HG02763 (cell line): ENCODE measurements around the gene CHMP4B.
"Not testable (repeated sequence)": the region's sequence is repeated elsewhere in the genome, so short reads cannot be mapped to it uniquely, and the experiment has no call there.

Experiments used
- ATAC-seq: cut with Tn5 transposase; IDR thresholded peaks from one replicate; pipeline ENCODE4 v1.9.1; 2021; ENCODE audit warnings: mild to moderate bottlenecking, moderate library complexity; ENCODE audit not compliant: unreplicated experiment

CHMP4B gene

DNA sequence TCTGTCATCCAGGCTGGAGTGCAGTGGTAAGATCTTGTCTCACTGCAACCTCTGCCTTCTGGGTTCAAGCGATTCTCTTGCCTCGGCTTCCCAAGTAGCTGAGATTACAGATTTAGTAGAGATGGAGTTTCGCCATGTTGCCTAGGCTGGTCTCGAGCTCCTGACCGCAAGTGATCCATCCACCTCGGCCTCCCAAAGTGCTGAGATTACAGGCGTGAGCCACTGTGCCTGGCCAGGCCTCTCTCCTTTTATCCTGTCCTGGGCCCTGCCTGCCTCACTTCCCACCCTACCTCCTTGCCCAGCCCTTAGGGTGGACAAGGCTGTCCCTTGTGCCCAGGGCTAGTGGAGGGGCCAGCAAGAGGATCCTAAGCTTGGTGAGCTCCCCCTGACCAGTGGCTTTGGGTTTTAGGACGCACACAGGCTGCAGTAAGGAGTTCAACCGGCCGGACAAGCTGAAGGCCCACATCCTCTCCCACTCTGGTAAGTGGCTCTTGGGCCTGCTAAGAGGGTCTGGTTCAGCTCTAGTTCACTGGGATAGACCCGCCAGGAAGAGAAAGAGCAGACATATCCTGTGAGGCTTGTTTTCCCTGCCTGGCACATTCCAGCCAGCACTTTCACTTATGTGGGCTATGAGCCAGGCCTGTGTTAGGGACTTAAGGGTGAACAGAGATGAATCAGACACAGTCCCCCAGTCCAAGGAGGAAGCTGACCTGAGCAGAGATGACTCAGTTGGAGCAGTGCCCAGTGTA, 21.9 kb upstream of the CHMP4B start:
- no peak for ATAC-seq

DNA sequence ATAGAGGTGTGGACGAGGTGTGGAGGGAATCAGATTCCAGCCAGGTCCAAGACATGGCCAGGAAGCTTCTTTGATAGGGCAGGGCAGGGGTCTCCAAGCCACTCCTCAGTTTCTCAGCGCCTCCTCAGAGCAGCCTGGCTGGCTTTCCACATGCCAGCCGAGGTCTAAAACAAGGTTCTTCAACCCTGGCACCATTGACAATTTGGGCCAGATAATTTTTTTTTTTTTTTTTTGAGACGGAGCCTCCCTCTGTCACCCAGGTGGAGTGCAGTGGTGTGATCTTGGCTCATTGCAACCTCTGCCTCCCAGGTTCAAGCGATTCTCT, 21.3 kb upstream of the CHMP4B start:
- no peak for ATAC-seq

DNA sequence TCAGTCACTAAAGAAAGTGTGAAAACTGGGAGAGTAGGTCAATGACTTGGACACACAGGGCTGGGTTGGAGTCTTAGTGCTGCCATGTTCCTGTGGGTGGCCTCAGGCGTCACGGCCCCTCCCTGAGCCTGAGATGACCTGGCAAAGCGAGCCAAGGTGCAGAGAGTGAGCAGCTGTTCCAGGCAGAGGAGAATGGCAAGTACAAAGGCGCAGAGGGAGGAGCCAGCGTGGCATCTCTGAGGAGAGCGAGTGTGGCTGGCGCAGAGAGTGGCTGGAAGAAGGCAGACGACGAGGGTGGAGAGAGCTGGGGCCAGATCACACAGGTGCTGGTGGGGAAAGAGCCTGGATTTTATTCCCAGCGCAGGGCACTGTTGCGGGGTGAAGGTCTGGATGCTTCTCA, 20.6 kb upstream of the CHMP4B start:
- ATAC-seq, result no peak

DNA sequence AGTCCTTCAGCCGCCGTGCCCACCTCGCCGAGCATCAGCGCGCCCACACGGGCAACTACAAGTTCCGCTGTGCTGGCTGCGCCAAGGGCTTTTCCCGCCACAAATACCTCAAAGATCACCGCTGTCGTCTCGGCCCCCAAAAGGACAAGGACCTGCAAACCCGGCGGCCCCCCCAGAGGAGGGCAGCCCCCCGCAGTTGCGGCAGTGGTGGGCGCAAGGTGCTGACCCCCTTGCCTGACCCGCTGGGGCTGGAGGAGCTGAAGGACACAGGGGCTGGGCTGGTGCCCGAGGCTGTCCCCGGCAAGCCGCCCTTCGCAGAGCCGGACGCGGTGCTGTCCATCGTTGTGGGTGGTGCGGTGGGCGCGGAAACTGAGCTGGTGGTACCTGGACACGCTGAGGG, 20.1 kb upstream of the CHMP4B start:
- no peak for ATAC-seq

DNA sequence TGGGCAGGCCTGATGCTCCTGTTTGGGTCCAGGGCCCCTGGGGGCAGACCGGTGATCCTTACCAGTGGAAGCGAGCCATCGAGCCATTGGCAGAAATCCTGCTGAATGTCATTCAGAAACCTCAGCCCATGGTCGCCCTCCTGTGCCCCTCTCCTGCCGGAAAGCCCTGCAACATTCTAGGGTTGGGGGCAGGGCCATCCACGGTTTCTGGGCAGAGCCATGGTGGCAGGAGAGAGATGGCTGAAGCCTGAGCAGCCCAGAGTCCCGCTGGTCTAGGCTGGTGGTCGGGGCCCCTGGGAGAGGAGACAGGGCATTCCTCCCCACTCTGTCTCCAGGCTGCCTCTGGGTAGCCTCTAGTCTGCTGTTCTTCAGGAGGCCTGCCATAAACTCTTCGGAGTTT, 19.6 kb upstream of the CHMP4B start:
- ATAC-seq, result no peak

DNA sequence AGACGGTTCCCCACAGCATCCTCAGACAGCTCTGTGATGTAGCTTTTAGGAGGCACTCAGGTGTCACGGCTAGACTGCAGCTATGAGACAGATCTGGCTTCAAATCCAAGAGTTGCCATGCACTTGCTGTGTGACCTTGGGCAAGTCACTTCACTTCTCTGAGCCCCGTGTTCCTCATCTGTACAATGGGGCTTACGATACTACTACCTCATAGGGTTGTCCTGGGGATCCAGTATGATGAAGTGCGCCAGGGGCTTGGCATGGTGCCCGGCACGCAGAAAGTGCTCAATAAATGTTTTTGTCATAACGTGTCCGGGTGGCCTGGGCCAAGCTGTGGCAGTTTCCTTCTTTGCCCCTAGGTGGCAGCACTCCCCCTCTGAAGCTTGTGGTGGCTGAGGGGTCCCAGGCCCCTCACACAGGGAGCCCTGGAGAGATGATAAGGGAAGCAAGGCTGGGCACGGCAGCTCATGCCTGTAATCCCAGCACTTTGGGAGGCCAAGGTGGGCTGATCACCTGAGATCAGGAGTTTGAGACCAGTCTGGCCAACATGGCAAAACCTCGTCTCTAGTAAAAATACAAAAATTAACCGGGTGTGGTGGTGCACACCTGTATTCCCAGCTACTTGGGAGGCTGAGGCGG, 19.1 kb upstream of the CHMP4B start:
- no peak for ATAC-seq

DNA sequence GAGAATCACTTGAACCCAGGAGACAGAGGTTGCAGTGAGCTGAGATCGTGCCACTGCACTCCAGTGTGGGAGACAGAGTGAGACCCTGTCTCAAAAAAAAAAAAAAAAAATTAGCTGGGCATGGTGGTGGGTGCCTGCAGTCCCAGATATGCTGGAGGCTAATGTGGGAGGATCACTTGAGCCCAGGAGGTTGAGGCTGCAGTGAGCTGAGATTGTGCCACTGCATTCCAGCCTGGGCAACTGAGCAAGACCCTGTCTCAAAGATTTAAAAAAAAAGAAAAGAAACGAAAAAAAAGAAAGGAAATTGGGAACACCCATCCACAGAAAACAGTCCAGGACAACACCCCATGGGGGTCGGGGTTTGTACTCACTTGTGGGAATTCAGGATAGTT, 18.6 kb upstream of the CHMP4B start:
- ATAC-seq, result not testable (repeated sequence)

DNA sequence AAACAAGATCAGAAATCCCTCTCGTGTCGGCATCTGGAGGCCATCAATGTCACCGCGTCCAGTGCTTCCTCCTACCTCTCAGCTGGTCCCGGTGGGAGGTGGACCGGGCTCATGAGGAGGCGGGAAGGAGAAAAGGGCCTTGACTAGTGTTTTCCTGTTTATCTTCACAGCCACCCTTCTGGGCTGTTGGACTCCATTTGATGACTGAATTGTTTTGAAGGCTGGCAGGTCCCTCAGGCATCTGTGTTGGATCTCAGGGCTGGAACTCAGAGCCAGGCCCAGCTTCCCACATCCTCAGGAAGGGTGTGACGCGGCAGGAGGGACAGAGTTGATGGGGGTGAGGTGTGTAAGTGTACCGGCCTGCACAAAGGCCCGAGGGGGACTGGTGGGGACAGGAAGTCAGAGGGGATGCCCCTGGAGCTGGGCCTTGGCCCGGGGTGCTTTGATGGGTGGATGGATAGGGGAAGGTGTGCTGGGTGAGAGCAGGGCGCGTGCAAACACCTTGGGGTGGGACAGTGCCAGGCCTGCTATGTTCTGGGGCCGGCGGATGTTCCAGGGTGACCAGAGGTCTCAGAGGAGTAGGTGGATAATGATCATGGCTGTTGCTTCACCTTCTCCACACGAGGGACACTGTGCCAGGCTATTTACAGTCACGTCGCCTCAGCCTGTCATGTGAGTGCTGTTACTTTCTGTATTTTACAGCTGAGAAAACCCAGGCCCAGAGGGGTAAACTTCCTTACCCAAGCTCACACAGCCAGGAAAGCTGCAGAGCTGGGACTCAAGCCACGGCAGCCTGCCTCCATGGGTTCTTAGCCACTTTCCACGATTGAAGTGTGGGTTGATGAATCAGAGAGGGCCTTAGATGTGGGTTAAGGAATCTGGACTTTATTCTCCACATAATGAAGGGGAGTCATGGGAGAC, 17.9 kb upstream of the CHMP4B start:
- ATAC-seq, result no peak

DNA sequence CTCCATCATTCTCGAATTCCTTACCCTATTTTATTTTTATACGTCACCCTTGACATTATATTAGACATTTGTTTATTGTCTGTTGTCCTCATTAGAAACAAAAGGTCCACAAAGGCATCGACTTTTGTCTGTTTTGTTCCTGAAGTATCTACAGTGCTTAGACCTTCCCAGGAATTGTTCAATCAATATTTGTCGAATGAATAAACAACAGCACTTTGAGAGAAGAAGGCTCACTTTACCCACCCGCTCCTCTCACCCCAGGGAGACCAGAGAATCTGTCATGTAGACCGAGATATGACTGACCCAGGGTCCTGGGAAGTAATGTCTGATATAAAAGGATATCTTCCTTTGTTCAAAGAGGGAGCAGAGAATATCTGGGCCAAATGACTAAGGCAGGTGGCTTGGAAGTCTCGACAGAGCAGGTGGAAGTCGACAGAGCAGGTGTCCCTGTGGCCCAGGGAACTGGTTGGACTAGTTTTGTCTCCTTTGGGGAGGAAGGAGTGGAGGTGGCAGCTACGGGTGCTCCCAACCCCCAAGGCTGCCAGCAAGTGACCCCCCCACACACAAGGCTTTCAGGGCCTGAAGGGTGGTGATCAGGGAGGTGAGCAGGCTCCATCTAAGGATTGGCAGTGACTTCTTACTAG, 14.8 kb upstream of the CHMP4B start:
- no peak for ATAC-seq

DNA sequence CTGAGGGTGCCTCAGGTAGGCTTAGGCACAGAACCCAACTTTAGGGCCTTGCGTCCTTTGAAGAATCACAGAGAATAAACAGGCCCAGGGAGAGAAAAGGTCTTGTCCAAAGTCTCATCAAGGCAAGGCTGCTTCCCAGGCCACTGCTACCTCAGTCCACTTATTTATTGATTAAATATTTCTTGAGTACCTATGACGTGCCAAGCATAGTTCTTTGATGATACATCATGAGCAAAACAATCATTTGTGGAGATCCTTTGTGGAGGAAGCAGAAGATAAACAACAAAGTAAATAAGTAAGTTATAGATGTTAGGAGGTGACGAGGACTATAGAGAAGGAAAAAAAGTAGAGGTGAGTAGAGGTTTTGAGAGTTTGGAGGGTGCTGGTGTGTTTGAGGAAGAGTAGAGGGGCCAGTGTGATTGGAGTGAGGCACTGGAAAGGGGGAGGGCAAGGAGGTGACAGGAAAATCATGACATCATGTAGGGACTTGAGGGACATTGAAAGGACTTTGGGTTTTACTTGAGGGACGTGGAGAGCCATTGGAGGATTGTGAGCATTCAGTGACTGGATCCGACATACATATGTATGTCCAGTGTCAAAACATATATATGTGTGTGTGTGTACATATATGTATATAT, 14.1 kb upstream of the CHMP4B start:
- ATAC-seq, result no peak

DNA sequence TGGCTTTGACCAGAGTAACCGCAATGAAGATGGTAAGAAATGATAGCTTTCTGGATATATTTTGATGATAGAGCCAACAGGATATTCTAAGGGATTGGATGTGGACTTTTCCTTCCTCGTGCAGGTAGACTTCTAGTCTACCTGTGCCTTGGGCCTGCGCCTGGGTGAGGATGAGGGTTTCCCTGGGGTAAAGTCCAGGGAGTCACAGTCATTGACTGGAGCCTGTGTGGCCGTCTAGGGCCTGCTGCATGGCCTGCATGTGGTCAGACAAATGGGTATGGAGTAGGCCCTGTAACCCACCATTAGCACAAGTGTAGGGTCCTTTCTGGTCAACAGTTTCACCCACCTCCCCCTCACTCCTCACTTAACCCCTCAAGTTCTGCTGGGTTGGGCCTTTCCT, 12.7 kb upstream of the CHMP4B start:
- ATAC-seq, result no peak

DNA sequence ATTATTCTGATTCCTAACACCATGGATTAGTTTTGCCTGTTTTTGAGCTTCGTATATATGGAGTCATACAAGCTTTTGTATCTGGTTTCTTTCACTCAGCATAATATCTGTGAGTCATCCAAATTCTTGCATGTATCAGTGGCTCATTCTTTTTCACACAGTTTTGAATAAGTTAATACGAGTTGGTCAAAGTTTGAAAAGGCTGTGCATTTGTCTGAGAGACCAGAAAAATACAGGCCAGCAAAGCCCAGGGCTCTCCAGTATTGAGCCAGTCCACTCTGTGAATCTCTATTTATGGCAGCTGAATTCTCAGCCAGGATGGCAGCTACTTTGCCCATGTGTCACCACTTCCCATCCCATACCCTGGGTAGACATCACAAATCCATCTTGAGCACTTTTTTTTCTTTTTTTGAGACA, 7.2 kb upstream of the CHMP4B start:
- no peak for ATAC-seq

DNA sequence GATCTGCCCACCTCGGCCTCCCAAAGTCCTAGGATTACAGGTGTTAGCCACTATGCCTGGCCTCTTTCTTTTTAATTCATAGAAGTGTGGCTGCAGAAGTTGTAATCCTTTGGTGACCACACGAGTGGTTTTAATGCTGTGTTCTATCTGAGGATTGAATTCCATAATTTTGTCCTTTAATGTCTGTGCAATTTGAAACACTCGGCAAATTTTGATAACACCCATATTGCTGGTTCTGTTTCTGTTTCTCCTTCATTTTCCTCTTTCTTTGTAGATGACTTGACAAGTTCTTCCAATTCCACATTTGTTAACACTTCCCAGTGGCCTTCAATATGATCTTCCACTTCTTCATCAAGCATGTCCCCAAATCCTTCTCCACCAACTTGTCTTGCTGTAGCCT, 2.8 kb upstream of the CHMP4B start:
- no peak for ATAC-seq

DNA sequence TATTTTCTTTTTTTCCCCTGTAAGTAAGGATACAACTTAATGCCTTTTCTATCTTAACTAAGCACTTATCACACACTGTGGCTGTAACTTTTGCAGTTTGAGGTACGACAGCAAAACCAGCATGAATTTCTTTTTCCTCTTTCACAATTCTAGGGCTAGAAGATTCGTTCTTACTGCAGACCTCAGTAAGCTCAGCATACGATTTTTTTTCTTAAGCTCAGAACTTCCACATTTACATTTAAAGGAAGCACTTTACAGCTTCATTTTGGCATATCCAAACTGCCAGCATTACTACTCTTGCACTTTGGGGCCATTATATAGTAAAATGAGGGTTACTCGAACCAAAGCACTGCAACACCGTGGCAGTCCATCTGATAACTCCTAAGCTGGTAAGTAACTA, 889 bp upstream of the CHMP4B start:
- no peak for ATAC-seq

DNA sequence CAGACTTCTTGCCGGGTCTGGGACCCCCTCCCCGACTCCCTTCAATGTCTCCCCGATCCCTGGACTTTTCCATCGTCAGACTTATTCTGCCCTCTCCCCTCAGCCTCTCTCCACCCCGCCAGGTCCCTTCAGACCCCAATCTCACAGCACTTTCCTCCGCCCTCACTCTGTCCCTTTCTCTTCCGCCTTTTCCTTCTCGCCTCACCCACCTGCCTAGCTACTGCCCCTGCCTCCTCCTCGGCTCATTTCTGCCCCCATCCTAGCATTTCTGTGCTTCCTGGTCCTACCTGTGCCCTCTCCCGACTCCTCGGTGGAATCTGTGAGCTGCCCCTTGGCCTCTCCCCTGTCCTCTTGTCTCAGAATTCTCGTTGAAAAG, 616 bp downstream of the CHMP4B start:
- peak; percentile 2 for ATAC-seq

DNA sequence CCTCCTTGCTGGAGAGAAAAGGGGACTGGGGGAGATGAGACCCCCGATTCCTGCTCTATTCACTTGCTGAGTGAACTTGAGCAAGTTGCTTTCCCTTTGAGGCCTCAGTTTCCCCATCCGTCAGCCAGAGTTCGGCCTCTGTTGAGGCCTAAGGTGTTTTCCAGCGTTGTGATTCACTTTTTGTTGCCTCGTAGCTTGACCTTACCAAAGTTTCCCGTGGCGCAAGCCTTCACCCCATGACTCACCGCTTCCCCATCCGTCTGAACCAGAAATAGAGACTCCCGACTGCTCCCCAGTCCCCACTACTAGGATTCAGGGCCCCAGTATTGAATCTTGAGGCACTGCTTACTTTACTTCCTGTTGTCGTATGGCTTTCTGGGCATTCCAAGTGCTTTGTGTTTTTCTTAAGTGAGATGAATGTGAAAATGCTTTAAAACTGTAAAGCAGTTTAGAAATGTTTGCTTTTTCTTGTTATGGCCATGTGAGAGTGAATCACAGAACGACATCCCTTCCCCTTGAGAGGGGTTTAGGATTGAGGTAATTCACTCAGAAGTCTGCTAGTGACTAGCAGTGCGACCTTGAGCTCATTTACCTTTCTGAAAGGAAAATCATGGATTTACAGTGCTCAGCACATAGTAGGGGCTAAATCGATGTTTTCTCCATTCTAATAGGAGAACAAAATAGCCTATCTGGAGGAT, 1.2 kb downstream of the CHMP4B start:
- no peak for ATAC-seq

DNA sequence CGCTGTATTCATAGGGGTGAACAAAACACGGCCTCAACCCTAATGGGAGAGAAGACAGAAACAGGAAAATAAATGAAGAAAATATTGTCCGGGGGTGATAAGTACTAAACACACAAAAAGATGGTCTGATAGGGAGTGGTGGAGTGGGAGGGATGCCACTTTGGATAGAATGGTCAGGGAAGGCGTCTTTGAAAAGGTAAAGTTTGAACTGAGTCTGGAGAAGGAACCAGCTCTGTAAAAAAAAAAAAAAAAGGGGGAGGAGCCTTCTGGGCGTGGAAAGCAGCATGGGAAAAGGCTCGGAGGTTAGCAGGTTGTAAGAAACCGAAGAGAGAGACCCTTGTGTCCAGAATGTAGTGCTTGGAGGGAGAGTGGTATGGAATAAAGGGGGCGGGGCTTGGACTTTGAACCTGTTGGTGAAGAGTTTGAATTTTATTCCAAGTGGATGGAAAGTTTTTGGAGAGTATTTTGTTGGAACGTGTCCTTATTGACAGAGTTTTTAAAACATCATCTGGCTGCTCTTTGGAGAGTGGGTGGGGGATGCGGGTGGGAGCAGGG, 1.8 kb downstream of the CHMP4B start:
- ATAC-seq, result no peak

DNA sequence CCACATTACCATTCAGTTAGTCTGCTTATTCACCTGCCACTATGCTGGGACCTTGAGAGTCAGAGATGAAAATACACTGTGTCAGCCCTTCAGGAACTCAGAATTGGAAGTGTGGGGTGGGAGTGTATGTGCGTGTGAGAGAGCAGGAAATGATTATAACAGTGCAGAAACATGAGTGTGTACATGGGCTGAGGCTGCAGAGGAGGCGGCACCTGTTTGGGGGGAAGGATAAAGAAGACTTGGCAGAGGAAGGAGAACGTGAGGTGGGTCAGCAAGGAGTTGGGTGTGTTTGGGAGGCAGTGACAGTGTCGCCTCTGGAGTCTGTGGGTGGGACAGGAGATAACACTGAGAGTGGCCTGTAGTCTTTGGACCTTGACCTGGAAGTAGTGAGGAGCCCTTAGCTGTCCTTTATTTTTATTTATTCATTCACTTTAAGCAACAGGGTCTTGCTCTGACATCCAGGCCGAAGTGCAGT, 3.1 kb downstream of the CHMP4B start:
- ATAC-seq, result no peak

DNA sequence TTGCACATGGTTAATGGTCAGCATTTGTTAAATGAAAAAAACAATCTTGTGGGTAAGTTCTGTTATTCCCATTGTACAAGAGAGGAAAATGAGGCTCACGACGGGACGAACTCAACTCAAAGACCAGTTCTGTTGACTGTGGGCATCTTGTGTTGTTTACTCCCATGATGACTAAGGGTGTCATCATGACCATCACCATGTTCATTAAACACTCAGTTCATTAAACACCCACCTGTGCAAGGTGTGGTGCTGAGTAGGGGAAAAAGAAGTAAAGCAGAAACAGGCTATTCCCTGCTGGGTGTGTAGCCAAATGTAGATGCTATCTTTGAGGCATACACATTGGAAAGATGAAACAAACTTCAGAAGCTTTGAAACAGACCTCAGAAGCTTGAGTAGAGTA, 4.5 kb downstream of the CHMP4B start:
- no peak for ATAC-seq

DNA sequence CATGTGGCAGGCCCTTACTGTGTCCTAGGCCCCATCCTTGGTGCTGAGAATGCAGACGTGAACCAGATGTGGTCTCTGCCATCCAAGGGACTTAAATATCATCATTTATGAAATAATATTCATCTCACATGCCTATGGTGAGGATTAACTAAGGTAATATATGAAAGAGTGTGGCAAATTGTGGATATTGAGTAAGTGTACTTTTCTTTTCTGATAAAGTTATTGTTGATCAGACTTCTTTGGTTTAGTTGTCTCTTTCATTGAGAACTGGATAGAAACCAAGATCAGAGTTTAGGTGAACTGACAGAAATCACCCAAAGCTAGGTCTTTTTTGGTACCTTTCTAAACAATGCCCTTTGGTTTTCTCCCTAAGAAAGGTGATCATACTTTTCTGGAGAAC, 5.0 kb downstream of the CHMP4B start:
- ATAC-seq, result no peak
